Measurements from ENCODE around the gene HGFAC.

The HGFAC gene

DNA sequence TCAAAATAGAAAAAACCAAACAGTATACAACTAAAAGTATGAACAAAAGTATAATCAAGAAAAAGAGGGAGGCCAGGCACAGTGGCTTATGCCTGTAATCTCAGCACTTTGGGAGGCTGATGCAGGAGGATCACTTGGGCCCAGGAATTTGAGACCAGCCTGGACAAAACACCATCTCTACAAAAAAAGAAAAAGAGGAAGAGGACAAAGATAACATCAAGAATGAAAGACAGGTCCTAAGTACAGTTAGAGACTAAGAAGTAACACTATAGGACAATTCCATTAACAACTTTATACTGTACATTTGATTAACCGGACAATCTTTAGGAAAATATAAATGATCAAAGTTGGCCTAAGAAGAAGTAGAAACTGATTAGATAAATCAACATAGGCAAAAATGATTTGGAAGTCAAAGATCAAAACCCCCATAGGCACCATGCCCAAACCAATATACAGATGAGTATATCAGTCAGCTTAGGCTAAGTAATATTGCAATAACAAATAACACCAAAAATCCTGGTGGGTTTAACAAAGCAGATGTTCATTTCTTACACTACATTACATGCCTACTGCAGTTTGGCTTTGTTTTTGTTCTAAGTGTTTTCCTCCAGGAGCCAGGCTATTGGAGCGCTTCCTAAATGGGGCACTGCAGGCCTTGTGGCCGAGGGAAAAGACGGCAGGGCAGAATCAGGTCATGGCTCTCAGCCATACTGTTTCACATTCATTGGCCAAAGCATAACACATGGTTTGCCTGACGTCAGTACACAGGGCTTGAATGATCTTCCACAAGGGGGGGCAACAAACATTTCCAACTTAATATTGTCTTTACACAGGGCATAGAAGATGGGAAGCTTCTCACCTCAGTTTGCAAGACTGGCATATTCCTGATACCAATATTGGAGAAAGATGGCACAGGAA is 42.2 kb upstream of the HGFAC start:
- Histone ChIP-seq H3K27me3 (no peaks in the 10 kb centered on the region), H3K9me3 (no peaks in the 10 kb centered on the region), H3K27ac (no peak overlapping the region), H3K4me3 (ENCODE audit: low read depth in 1 of 2, low read length in 1 of 2) (no peak overlapping the region), H3K36me3 (no peaks in the 10 kb centered on the region), H3K4me1 (ENCODE audit: control insufficient read depth in 1 of 2, insufficient read depth in 1 of 2, low read depth in 1 of 2, low read length in 1 of 2) (no peaks in the 10 kb centered on the region)
- no peak for TF ChIP-seq CTCF (IDR thresholded peaks at IDR 0.05)

DNA sequence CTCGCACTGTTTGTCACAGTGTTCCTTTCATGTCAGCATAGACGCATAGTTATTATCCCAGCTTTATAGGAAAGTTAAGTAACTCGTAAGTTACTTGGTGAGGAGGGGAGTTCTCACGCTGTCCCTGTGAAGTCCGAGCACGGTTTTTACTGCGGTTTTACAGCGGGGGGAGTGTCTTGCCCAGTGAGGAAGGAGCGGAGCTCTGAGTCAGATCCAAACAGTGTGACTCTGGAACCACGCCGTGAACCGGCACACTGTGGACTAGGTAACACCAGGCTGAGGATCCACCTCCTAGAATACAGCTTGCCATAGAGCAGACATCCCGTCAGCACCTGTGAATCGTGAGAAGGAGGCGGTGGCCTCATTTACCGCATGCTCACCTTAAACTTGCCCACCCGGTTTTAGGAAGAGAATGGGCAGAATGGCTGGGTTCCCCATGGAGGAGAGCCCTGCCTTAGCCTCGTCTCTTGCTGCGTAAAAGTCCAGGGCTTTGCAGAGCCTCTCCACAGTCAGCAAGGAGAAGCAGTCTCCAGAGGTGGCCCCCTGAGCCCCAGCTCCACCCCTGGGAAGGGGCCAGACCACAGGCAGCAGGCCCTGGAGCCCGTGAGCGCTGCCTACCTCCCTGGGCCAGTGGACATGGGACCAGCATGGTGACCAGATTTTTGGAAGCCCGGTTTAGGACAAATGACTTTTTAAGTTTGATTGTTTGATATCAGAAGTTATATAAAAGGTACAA is 40.2 kb upstream of the HGFAC start:
- Histone ChIP-seq H3K4me1 (ENCODE audit: control insufficient read depth in 1 of 2, insufficient read depth in 1 of 2, low read depth in 1 of 2, low read length in 1 of 2) (no peaks in the 10 kb centered on the region), H3K36me3 (no peaks in the 10 kb centered on the region), H3K27ac (no peak overlapping the region), H3K9me3 (no peaks in the 10 kb centered on the region), H3K4me3 (ENCODE audit: low read depth in 1 of 2, low read length in 1 of 2) (no peak overlapping the region), H3K27me3 (no peaks in the 10 kb centered on the region)
- TF ChIP-seq CTCF (IDR thresholded peaks at IDR 0.05) = no peak

GRCh38 chr4:3402491-3403347 is 39.0 kb upstream of the HGFAC start:
- no peak for TF ChIP-seq CTCF (IDR thresholded peaks at IDR 0.05)

GRCh38 chr4:3403348-3403906 is 38.3 kb upstream of the HGFAC start:
- Histone ChIP-seq H3K27ac (no peak overlapping the region), H3K27me3 (no peaks in the 10 kb centered on the region), H3K36me3 (no peaks in the 10 kb centered on the region), H3K4me1 (ENCODE audit: control insufficient read depth in 1 of 2, insufficient read depth in 1 of 2, low read depth in 1 of 2, low read length in 1 of 2) (no peaks in the 10 kb centered on the region), H3K9me3 (no peaks in the 10 kb centered on the region), H3K4me3 (ENCODE audit: low read depth in 1 of 2, low read length in 1 of 2) (no peak overlapping the region)
- TF ChIP-seq CTCF (IDR thresholded peaks at IDR 0.05) = no peak

More at GRCh38 chr4:3402491-3403347, 39.0 kb upstream of the HGFAC start:
- Histone ChIP-seq H3K9me3 (no peaks in the 10 kb centered on the region), H3K36me3 (no peaks in the 10 kb centered on the region), H3K4me1 (ENCODE audit: control insufficient read depth in 1 of 2, insufficient read depth in 1 of 2, low read depth in 1 of 2, low read length in 1 of 2) (no peaks in the 10 kb centered on the region), H3K4me3 (ENCODE audit: low read depth in 1 of 2, low read length in 1 of 2) (no peak overlapping the region), H3K27ac (no peak overlapping the region), H3K27me3 (no peaks in the 10 kb centered on the region)

- TF ChIP-seq CTCF (IDR thresholded peaks at IDR 0.05) = no peak
- no peaks in the 10 kb centered on the region for H3K4me1 ChIP-seq (ENCODE audit: control insufficient read depth in 1 of 2, insufficient read depth in 1 of 2, low read depth in 1 of 2, low read length in 1 of 2)
- H3K36me3 ChIP-seq = no peaks in the 10 kb centered on the region
- no peak overlapping the region for H3K4me3 ChIP-seq (ENCODE audit: low read depth in 1 of 2, low read length in 1 of 2)
- H3K9me3 ChIP-seq = no peaks in the 10 kb centered on the region
- H3K27ac ChIP-seq = no peak overlapping the region
- no peaks in the 10 kb centered on the region for H3K27me3 ChIP-seq
These were observed 37.2 kb upstream of the HGFAC start for GRCh38 chr4:3404546-3404945.

Data from neutrophil (primary cell).